HepG2 (cell line): ENCODE measurements around the gene C5orf34. TPM values are rescaled to one million over a fixed set of nuclear protein-coding genes. Genes with fewer than 3 reads are reported as not detected.

Experiments
- ATF7 ChIP-seq, 2 experiments: fragments of 450-650 bp in 1 of 2; sonication (generic) in 1 of 2; formaldehyde crosslinking in 1 of 2; IDR thresholded peaks; 2 replicates each; pipeline versions ENCODE4 v1.4.0 to v1.6.1; 2016 to 2020; ENCODE audit warnings: antibody characterized with exemption in 1 of 2, mild to moderate bottlenecking in 1 of 2, missing genetic modification reagents in 1 of 2
- CTCF ChIP-seq: sonication (generic); formaldehyde crosslinking; IDR thresholded peaks from 2 replicates; pipeline ENCODE4 v1.5.0; 2020; ENCODE audit warnings: mild to moderate bottlenecking, missing genetic modification reagents, moderate library complexity
- ELF4 ChIP-seq: sonication (generic); formaldehyde crosslinking; IDR thresholded peaks from 2 replicates; pipeline ENCODE4 v1.5.0; 2020; ENCODE audit warnings: missing genetic modification reagents, mild to moderate bottlenecking, moderate library complexity, borderline replicate concordance
- ETV5 ChIP-seq: IDR thresholded peaks from 2 replicates; pipeline ENCODE4 v1.6.1; 2018; ENCODE audit warnings: missing biosample characterization, missing genetic modification reagents, inconsistent platforms, borderline replicate concordance
- GATA4 ChIP-seq: sonication (generic); IDR thresholded peaks from 2 replicates; pipeline ENCODE4 v1.6.1; 2016; ENCODE audit warnings: antibody characterized with exemption, low read depth, borderline replicate concordance
- HDAC6 ChIP-seq: fragments of 200-600 bp; sonication (generic); IDR thresholded peaks from 2 replicates; pipeline ENCODE4 v1.7.0; 2017; ENCODE audit warnings: mild to moderate bottlenecking, antibody characterized with exemption, low read length, low read depth
- HOXA5 ChIP-seq: sonication (generic); formaldehyde crosslinking; IDR thresholded peaks from 2 replicates; pipeline ENCODE4 v1.4.0; 2020; ENCODE audit warnings: missing genetic modification reagents
- KAT8 ChIP-seq: IDR thresholded peaks from 2 replicates; pipeline ENCODE4 v1.6.1; 2016; ENCODE audit warnings: missing genetic modification reagents, missing compliant biosample characterization
- MIXL1 ChIP-seq: IDR thresholded peaks from 2 replicates; pipeline ENCODE4 v1.6.1; 2016
- NR2C2 ChIP-seq: sonication (generic); formaldehyde crosslinking; IDR thresholded peaks from 2 replicates; pipeline ENCODE4 v1.4.0; 2020; ENCODE audit warnings: missing genetic modification reagents, mild to moderate bottlenecking, moderate library complexity, borderline replicate concordance
- POLR2A ChIP-seq, 2 experiments: IDR thresholded peaks; 2 replicates each; pipeline ENCODE4 v1.6.1; 2011; ENCODE audit warnings: low read depth in 2 of 2, low read length in 2 of 2, mild to moderate bottlenecking in 1 of 2, moderate library complexity in 1 of 2; ENCODE audit not compliant: insufficient read depth in 1 of 2
- RORA ChIP-seq: sonication (generic); formaldehyde crosslinking; IDR thresholded peaks from 2 replicates; pipeline ENCODE4 v1.5.0; 2020; ENCODE audit warnings: mild to moderate bottlenecking, missing genetic modification reagents, moderate library complexity
- SP2 ChIP-seq: sonication (generic); formaldehyde crosslinking; IDR thresholded peaks from 2 replicates; pipeline ENCODE4 v1.5.1; 2020; ENCODE audit warnings: mild to moderate bottlenecking, missing genetic modification reagents
- SRF ChIP-seq: IDR thresholded peaks from 2 replicates; pipeline ENCODE4 v1.6.1; 2011; ENCODE audit warnings: mild to moderate bottlenecking, low read depth, low read length, moderate library complexity
- TAF1 ChIP-seq: sonication (generic); formaldehyde crosslinking; IDR thresholded peaks from 2 replicates; pipeline ENCODE4 v1.4.0; 2020; ENCODE audit warnings: missing genetic modification reagents
- TFE3 ChIP-seq: IDR thresholded peaks from 2 replicates; pipeline ENCODE4 v1.6.1; 2016
- ZNF724P ChIP-seq: sonication (generic); formaldehyde crosslinking; IDR thresholded peaks from 2 replicates; pipeline ENCODE4 v1.8.0; 2022; ENCODE audit warnings: missing genetic modification reagents, borderline replicate concordance
- polyA plus RNA-seq, 8 experiments: library from polyadenylated mRNA; depleted of rRNA in 3 of 8; stranded (reverse) in 7 of 8; unstranded in 1 of 8; fragments of >200 nt; fragmentation: Illumina TruSeq in 4 of 8; extraction: Trizol in 4 of 8; gene quantifications; 2 replicates each; pipeline versions ENCODE4 v1.2.1 to v1.2.3, GENCODE V29; 2011 to 2016; ENCODE audit warnings: low read depth in 4 of 8, missing spikeins in 1 of 8, mixed read lengths in 1 of 8; ENCODE audit not compliant: insufficient read depth in 1 of 8
- total RNA-seq, 5 experiments: library from RNA; depleted of rRNA; stranded (reverse); fragments of >200 nt; fragmentation: Illumina TruSeq; extraction: Trizol; gene quantifications; 2 replicates each; pipeline ENCODE4 v1.2.3, GENCODE V29; 2016; ENCODE audit warnings: low read depth in 1 of 5
- TF ChIP-seq, protein P1 (sequence below): sonication (generic); formaldehyde crosslinking; conservative IDR thresholded peaks from 2 replicates; pipeline ENCODE4 v1.8.0; 2022; ENCODE audit warnings: mild to moderate bottlenecking, moderate library complexity, missing genetic modification reagents
- TF ChIP-seq, protein P2 (sequence below): IDR thresholded peaks from 2 replicates; pipeline ENCODE4 v1.6.1; 2012; ENCODE audit warnings: inconsistent platforms
- TF ChIP-seq, protein P3 (sequence below): sonication (generic); formaldehyde crosslinking; IDR thresholded peaks from 2 replicates; pipeline ENCODE4 v1.9.0; 2022; ENCODE audit warnings: missing genetic modification reagents, mild to moderate bottlenecking, borderline replicate concordance

The C5orf34 gene
- total and polyA plus RNA-seq, 2 of the 13 experiments (the other 11 are each of a cell fraction or from before 2014, with no cell fraction given) = 3.2 to 6.4 TPM

- TF ChIP-seq, protein P1, sequence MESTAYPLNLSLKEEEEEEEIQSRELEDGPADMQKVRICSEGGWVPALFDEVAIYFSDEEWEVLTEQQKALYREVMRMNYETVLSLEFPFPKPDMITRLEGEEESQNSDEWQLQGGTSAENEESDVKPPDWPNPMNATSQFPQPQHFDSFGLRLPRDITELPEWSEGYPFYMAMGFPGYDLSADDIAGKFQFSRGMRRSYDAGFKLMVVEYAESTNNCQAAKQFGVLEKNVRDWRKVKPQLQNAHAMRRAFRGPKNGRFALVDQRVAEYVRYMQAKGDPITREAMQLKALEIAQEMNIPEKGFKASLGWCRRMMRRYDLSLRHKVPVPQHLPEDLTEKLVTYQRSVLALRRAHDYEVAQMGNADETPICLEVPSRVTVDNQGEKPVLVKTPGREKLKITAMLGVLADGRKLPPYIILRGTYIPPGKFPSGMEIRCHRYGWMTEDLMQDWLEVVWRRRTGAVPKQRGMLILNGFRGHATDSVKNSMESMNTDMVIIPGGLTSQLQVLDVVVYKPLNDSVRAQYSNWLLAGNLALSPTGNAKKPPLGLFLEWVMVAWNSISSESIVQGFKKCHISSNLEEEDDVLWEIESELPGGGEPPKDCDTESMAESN (CRISPR knock-in tag) = no peak; the same call in 1 of the 2 replicates
- no peak for TF ChIP-seq SRF
- TF ChIP-seq NR2C2 (CRISPR knock-in tag) = peak; percentile 65
- no peak for TF ChIP-seq ATF7 (IDR thresholded peaks at IDR 0.05)
- peak; percentile 22; the same call in 1 of the 2 replicates for TF ChIP-seq ATF7 (CRISPR knock-in tag; IDR thresholded peaks at IDR 0.05)
- TF ChIP-seq RORA = peak; percentile 85; the same call in 1 of the 2 replicates
- peak; percentile 42; the same call in 1 of the 2 replicates for TF ChIP-seq TFE3 (CRISPR knock-in tag)
- peak; percentile 80 to 90 for TF ChIP-seq POLR2A (IDR thresholded peaks at IDR 0.05; ENCODE audit: insufficient read depth in 1 of 2, low read depth in 2 of 2, low read length in 2 of 2)
- TF ChIP-seq, protein P2, sequence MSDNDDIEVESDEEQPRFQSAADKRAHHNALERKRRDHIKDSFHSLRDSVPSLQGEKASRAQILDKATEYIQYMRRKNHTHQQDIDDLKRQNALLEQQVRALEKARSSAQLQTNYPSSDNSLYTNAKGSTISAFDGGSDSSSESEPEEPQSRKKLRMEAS = peak; percentile 55
- TF ChIP-seq GATA4 = 0 out of 2 replicates have a peak, but pooled peaks have one; percentile 48
- peak; percentile 73 for TF ChIP-seq TAF1 (CRISPR knock-in tag)
- TF ChIP-seq HOXA5 (CRISPR knock-in tag) = peak; percentile 65; the same call in 1 of the 2 replicates
- peak; percentile 92 for TF ChIP-seq KAT8 (CRISPR knock-in tag)
- no peak for TF ChIP-seq MIXL1 (CRISPR knock-in tag)
- TF ChIP-seq CTCF (CRISPR knock-in tag) = peak; percentile 30; the same call in 1 of the 2 replicates
- peak; percentile 58; the same call in 1 of the 2 replicates for TF ChIP-seq ZNF724P (CRISPR knock-in tag)
- TF ChIP-seq ELF4 (CRISPR knock-in tag) = 0 out of 2 replicates have a peak, but pooled peaks have one; percentile 31
- TF ChIP-seq ETV5 (CRISPR knock-in tag) = peak; percentile 66; the same call in 1 of the 2 replicates
- TF ChIP-seq SP2 (CRISPR knock-in tag) = peak; percentile 95
- TF ChIP-seq, protein P3, sequence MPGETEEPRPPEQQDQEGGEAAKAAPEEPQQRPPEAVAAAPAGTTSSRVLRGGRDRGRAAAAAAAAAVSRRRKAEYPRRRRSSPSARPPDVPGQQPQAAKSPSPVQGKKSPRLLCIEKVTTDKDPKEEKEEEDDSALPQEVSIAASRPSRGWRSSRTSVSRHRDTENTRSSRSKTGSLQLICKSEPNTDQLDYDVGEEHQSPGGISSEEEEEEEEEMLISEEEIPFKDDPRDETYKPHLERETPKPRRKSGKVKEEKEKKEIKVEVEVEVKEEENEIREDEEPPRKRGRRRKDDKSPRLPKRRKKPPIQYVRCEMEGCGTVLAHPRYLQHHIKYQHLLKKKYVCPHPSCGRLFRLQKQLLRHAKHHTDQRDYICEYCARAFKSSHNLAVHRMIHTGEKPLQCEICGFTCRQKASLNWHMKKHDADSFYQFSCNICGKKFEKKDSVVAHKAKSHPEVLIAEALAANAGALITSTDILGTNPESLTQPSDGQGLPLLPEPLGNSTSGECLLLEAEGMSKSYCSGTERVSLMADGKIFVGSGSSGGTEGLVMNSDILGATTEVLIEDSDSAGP (CRISPR knock-in tag) = 0 out of 2 replicates have a peak, but pooled peaks have one; percentile 24
- no peak for TF ChIP-seq HDAC6
Measured at GRCh38 chr5:43514816-43515677, at the start of gene C5orf34 (continued).
